HCT116 (cell line): ENCODE measurements around the gene EHMT1. TPM values are rescaled to one million over a fixed set of nuclear protein-coding genes. Genes with fewer than 3 reads are reported as not detected.
"Not testable (repeated sequence)": the region's sequence is repeated elsewhere in the genome, so short reads cannot be mapped to it uniquely, and the experiment has no call there.

Source experiments
- ATAC-seq: fragments of 200-7000 bp; cut with Tn5 transposase; 2 replicates; pipeline ENCODE4 v1.9.1; 2020; ENCODE audit warnings: mild to moderate bottlenecking, moderate library complexity
- BruUV-seq: library from RNA; stranded (reverse); fragments of 400-500 nt; replicated peaks from 2 replicates; lab custom pipeline; 2021; lab: Mats Ljungman, UMichigan
- CTCF ChIA-PET: fragments of 300-600 bp; sonication (Branson Sonifier 250); formaldehyde crosslinking; loops from one replicate; lab custom pipeline; 2021; ENCODE audit warnings: antibody characterized with exemption; lab: Charles Lee
- POLR2A ChIA-PET: fragments of 300-600, 350-600 bp; sonication (Branson Sonifier 250); formaldehyde crosslinking; loops from one replicate; lab custom pipeline; 2021; ENCODE audit warnings: antibody characterized with exemption; lab: Charles Lee
- RAD21 ChIA-PET, 2 experiments: fragments of 300-600 bp; sonication (Branson Sonifier 250); formaldehyde crosslinking; loops; one replicate each; lab custom pipeline; 2023; ENCODE audit warnings: low total read pairs in 2 of 2; ENCODE audit not compliant: uncharacterized antibody in 2 of 2, unreplicated experiment in 2 of 2, low non-redundant PET in 1 of 2; lab: Charles Lee
- DNase-seq: peaks from one replicate; pipeline ENCODE4 v3.0.0-alpha.2; 2010; ENCODE audit warnings: low read depth, low spot score
- H2AFZ ChIP-seq: fragments of 200-600 bp; shearing (Covaris generic), sonication (generic); 2 replicates; pipeline ENCODE4 v1.6.1; 2017; ENCODE audit warnings: low read depth, mixed run types, mixed read lengths, antibody characterized with exemption, low read length; ENCODE audit not compliant: poor library complexity, severe bottlenecking
- H3K27ac ChIP-seq: 2 replicates; pipeline ENCODE4 v1.5.1; 2012; ENCODE audit warnings: low read depth, low read length
- H3K27me3 ChIP-seq: fragments of 200-600 bp; sonication (generic); 2 replicates; pipeline ENCODE4 v1.6.1; 2016; ENCODE audit warnings: mixed run types, low read length, mixed read lengths; ENCODE audit not compliant: insufficient read depth
- H3K36me3 ChIP-seq, 2 experiments: fragments of 200-500 bp in 1 of 2; fragments of 200-600 bp in 1 of 2; sonication (Bioruptor generic) in 1 of 2; sonication (generic) in 1 of 2; 2 replicates each; pipeline versions ENCODE4 v1.5.1 to v1.6.1; 2014 to 2016; ENCODE audit warnings: low read length in 2 of 2, inconsistent platforms in 1 of 2, mixed read lengths in 1 of 2, mixed run types in 1 of 2; ENCODE audit not compliant: insufficient read depth in 2 of 2, control insufficient read depth in 1 of 2
- H3K4me1 ChIP-seq, 2 experiments: fragments of 200-600 bp in 1 of 2; sonication (generic) in 1 of 2; 2 replicates each; pipeline versions ENCODE4 v1.5.1 to v1.6.1; 2012 to 2017; ENCODE audit warnings: low read length in 2 of 2, inconsistent platforms in 1 of 2, mild to moderate bottlenecking in 1 of 2, mixed read lengths in 1 of 2, mixed run types in 1 of 2, moderate library complexity in 1 of 2; ENCODE audit not compliant: insufficient read depth in 2 of 2, control insufficient read depth in 1 of 2
- H3K4me2 ChIP-seq: fragments of 200-600 bp; sonication (generic); 2 replicates; pipeline ENCODE4 v1.6.1; 2017; ENCODE audit warnings: mixed run types, low read length, mixed read lengths
- H3K4me3 ChIP-seq, 2 experiments: fragments of 200-600 bp in 1 of 2; sonication (generic) in 1 of 2; replicated peaks in 1 of 2; 2 replicates each; pipeline ENCODE4 v1.5.1; 2011 to 2016; ENCODE audit warnings: low read length in 2 of 2, control low read depth in 1 of 2, low read depth in 1 of 2, mild to moderate bottlenecking in 1 of 2, mixed read lengths in 1 of 2, mixed run types in 1 of 2
- H3K79me2 ChIP-seq: fragments of 200-600 bp; sonication (generic); 2 replicates; pipeline ENCODE4 v1.6.1; 2017; ENCODE audit warnings: mild to moderate bottlenecking, mixed run types, low read length, moderate library complexity, mixed read lengths; ENCODE audit not compliant: insufficient read depth
- H3K9ac ChIP-seq: fragments of 200-600 bp; sonication (generic); 2 replicates; pipeline ENCODE4 v1.6.1; 2016; ENCODE audit warnings: low read length, mixed read lengths
- H3K9me2 ChIP-seq: fragments of 200-600 bp; sonication (generic), shearing (Covaris generic); 2 replicates; pipeline ENCODE4 v1.6.1; 2017; ENCODE audit warnings: mixed run types, mild to moderate bottlenecking, moderate library complexity; ENCODE audit not compliant: insufficient read depth
- H3K9me3 ChIP-seq, 2 experiments: fragments of 200-500 bp in 1 of 2; fragments of 200-600 bp in 1 of 2; sonication (Bioruptor generic) in 1 of 2; sonication (generic) in 1 of 2; 2 replicates each; pipeline ENCODE4 v1.6.1; 2014 to 2017; ENCODE audit warnings: low read length in 2 of 2, mixed read lengths in 2 of 2, inconsistent platforms in 1 of 2, low read depth in 1 of 2, mild to moderate bottlenecking in 1 of 2, mixed run types in 1 of 2, moderate library complexity in 1 of 2; ENCODE audit not compliant: control insufficient read depth in 1 of 2, insufficient read depth in 1 of 2
- H4K20me1 ChIP-seq: fragments of 200-600 bp; sonication (generic), shearing (Covaris generic); 2 replicates; pipeline ENCODE4 v1.6.1; 2017; ENCODE audit warnings: mixed run types, mild to moderate bottlenecking, moderate library complexity; ENCODE audit not compliant: insufficient read depth
- ATF3 ChIP-seq: IDR thresholded peaks from 2 replicates; pipeline ENCODE4 v1.6.1; 2012
- CEBPB ChIP-seq: IDR thresholded peaks from 2 replicates; pipeline ENCODE4 v1.6.1; 2012; ENCODE audit warnings: low read depth
- EGR1 ChIP-seq: IDR thresholded peaks from 2 replicates; pipeline ENCODE4 v1.6.1; 2012; ENCODE audit warnings: low read depth
- ELF1 ChIP-seq: IDR thresholded peaks from 2 replicates; pipeline ENCODE4 v1.6.1; 2012; ENCODE audit warnings: low read depth, borderline replicate concordance
- FOSL1 ChIP-seq: IDR thresholded peaks from 2 replicates; pipeline ENCODE4 v1.6.1; 2012; ENCODE audit warnings: low read depth
- MAX ChIP-seq: IDR thresholded peaks from 2 replicates; pipeline ENCODE4 v1.6.1; 2012
- POLR2A ChIP-seq: IDR thresholded peaks from 2 replicates; pipeline ENCODE4 v1.7.0; 2011; ENCODE audit warnings: borderline replicate concordance; ENCODE audit not compliant: insufficient read depth, insufficient read length; ENCODE audit errors: extremely low read depth
- ZBTB33 ChIP-seq: IDR thresholded peaks from 2 replicates; pipeline ENCODE4 v1.6.1; 2011; ENCODE audit warnings: mild to moderate bottlenecking, low read length, moderate library complexity; ENCODE audit not compliant: insufficient replicate concordance; ENCODE audit errors: extremely low read depth
- ZFX ChIP-seq: fragments of 450-650 bp; IDR thresholded peaks from 2 replicates; pipeline ENCODE4 v1.6.1; 2017
- intact Hi-C: fragments of 100-400 bp; cut with micrococcal nuclease; formaldehyde crosslinking; loops from 2 replicates; pipeline ENCODE4 v1.10.0; 2022
- total RNA-seq: library from RNA; stranded (reverse); gene quantifications from one replicate; pipeline ENCODE4 v1.2.1, GENCODE V29; 2021; ENCODE audit not compliant: unreplicated experiment

Gene EHMT1
- total RNA-seq, 1 experiment from 2014 or later: 86.1 TPM

GRCh38 chr9:137715321-137715720, 96.5 kb downstream of the EHMT1 start:
- no peaks in the 10 kb centered on the region for H4K20me1 ChIP-seq
- no peaks in the 10 kb centered on the region for H3K4me1 ChIP-seq
- DNase-seq (no peak), ATAC-seq (no peak)
- CTCF ChIA-PET: no interaction called here
- peaks cover 7 to 28% of the 10 kb centered on the region in 2 experiments for H3K36me3 ChIP-seq
- POLR2A ChIA-PET: no interaction called here
- BruUV-seq: no TSS peak
- no peak overlapping the region for H2AFZ ChIP-seq
- no peaks in the 10 kb centered on the region for H3K9me2 ChIP-seq
- no peak overlapping the region for H3K4me3 ChIP-seq
- H3K27ac ChIP-seq: no peak overlapping the region
- H3K4me2 ChIP-seq: no peak overlapping the region
- intact Hi-C loops: no loop called here
- H3K9ac ChIP-seq: no peak overlapping the region
- RAD21 ChIA-PET: no interaction called here
- TF ChIP-seq CEBPB (no peak), POLR2A (no peak), MAX (no peak), ELF1 (no peak), ATF3 (no peak), EGR1 (no peak), ZFX (no peak), ZBTB33 (no peak), FOSL1 (no peak)
- no peaks in the 10 kb centered on the region for H3K27me3 ChIP-seq
- no peaks in the 10 kb centered on the region for H3K9me3 ChIP-seq
- peaks cover 71% of the 10 kb centered on the region for H3K79me2 ChIP-seq

GRCh38 chr9:137715866-137716693, 97.3 kb downstream of the EHMT1 start:
- H3K27ac ChIP-seq, DNase-seq, RAD21 ChIA-PET, H3K4me2 ChIP-seq, BruUV-seq, POLR2A ChIA-PET, H3K9me2 ChIP-seq, ATAC-seq, H3K9me3 ChIP-seq, H3K9ac ChIP-seq, H2AFZ ChIP-seq, intact Hi-C loops, H3K4me1 ChIP-seq, H3K4me3 ChIP-seq, H4K20me1 ChIP-seq, CTCF ChIA-PET, H3K27me3 ChIP-seq: not testable (repeated sequence)
- Histone ChIP-seq H3K79me2 (peaks cover 64% of the 10 kb centered on the region), H3K36me3 (peaks cover 10 to 32% of the 10 kb centered on the region in 2 experiments)
